Activated CD8-positive, alpha-beta memory T cell treated with anti-CD3 and anti-CD28 coated beads for 1 hour (primary cell): ENCODE data around the gene RPL4.
A peak's percentile ranks its signal among the peaks of the same experiment; 100 is the strongest.
"Not testable (repeated sequence)": the region's sequence is repeated elsewhere in the genome, so short reads cannot be mapped to it uniquely, and the experiment has no call there.

Experiments used
- DNase-seq, 2 donors: peaks; one replicate each; pipeline ENCODE4 v3.0.0-alpha.2; 2020; ENCODE audit warnings: low read depth in 1 of 2; ENCODE audit errors: extremely low read depth in 1 of 2

The RPL4 gene

GRCh38 chr15:66491846-66492245 is 12.8 kb downstream of the RPL4 start:
- no peak for DNase-seq

- DNase-seq: no peak
These were observed 15.4 kb downstream of the RPL4 start for GRCh38 chr15:66489179-66489791.

- no peak for DNase-seq
These were observed 16.1 kb downstream of the RPL4 start for GRCh38 chr15:66488525-66488924.

- no peak for DNase-seq
These were observed 17.8 kb downstream of the RPL4 start for GRCh38 chr15:66486887-66487286.

- no peak for DNase-seq
These were observed 20.0 kb downstream of the RPL4 start for GRCh38 chr15:66484539-66485112.

GRCh38 chr15:66483131-66483566 is 21.5 kb downstream of the RPL4 start:
- no peak for DNase-seq

- DNase-seq: no peak
These were observed 22.1 kb downstream of the RPL4 start for GRCh38 chr15:66482539-66482938.

- no peak for DNase-seq
These were observed 23.4 kb downstream of the RPL4 start for GRCh38 chr15:66481107-66481856.

- DNase-seq: no peak
These were observed 24.4 kb downstream of the RPL4 start for GRCh38 chr15:66480267-66480666.

GRCh38 chr15:66477011-66477410 is 27.6 kb downstream of the RPL4 start:
- no peak for DNase-seq

GRCh38 chr15:66476535-66476934 is 28.1 kb downstream of the RPL4 start:
- no peak for DNase-seq

- no peak for DNase-seq
These were observed 29.7 kb downstream of the RPL4 start for GRCh38 chr15:66474963-66475362.

- DNase-seq: no peak
These were observed 30.5 kb downstream of the RPL4 start for GRCh38 chr15:66474135-66474534.

GRCh38 chr15:66472176-66472999 is 32.3 kb downstream of the RPL4 start:
- peak; percentile 1 to 4 for DNase-seq

GRCh38 chr15:66470825-66471224 is 33.8 kb downstream of the RPL4 start:
- not testable (repeated sequence) for DNase-seq

GRCh38 chr15:66467162-66468040 is 37.3 kb downstream of the RPL4 start:
- not testable (repeated sequence) for DNase-seq

- DNase-seq: not testable (repeated sequence)
These were observed 39.4 kb downstream of the RPL4 start for GRCh38 chr15:66465294-66465693.

GRCh38 chr15:66462627-66463026 is 42.0 kb downstream of the RPL4 start:
- DNase-seq: no peak

- no peak for DNase-seq
These were observed 42.7 kb downstream of the RPL4 start for GRCh38 chr15:66461917-66462316.

- DNase-seq: not testable (repeated sequence)
These were observed 43.4 kb downstream of the RPL4 start for GRCh38 chr15:66461294-66461693.
